CD8-positive, alpha-beta memory T cell (primary cell): ENCODE data around the gene COG2. TPM values are rescaled to one million over a fixed set of nuclear protein-coding genes. Genes with fewer than 3 reads are reported as not detected.

Experiments
- CTCF ChIA-PET: fragments of 350-600 bp; sonication (Branson Sonifier 250); formaldehyde crosslinking; loops from one replicate; lab custom pipeline; 2021; ENCODE audit warnings: antibody characterized with exemption; lab: Charles Lee
- POLR2A ChIA-PET: fragments of 350-600 bp; sonication (Branson Sonifier 250); formaldehyde crosslinking; loops from one replicate; lab custom pipeline; 2021; ENCODE audit warnings: antibody characterized with exemption; lab: Charles Lee
- DNase-seq, 5 donors: peaks; one replicate each; pipeline versions ENCODE4 v3.0.0 to v3.0.0-alpha.2; 2020 to 2022; ENCODE audit warnings: mixed read lengths in 1 of 5
- H3K27ac ChIP-seq: one replicate; pipeline ENCODE4 v1.7.0; 2013; ENCODE audit warnings: low read depth, mild to moderate bottlenecking, low read length, moderate library complexity
- H3K27me3 ChIP-seq: 2 replicates; pipeline ENCODE4 v1.7.0; 2013; ENCODE audit warnings: low read length, mild to moderate bottlenecking; ENCODE audit not compliant: insufficient read depth, poor library complexity, severe bottlenecking
- H3K36me3 ChIP-seq: 2 replicates; pipeline ENCODE4 v1.7.0; 2013; ENCODE audit warnings: mild to moderate bottlenecking, low read length, moderate library complexity; ENCODE audit not compliant: insufficient read depth
- H3K4me1 ChIP-seq: 2 replicates; pipeline ENCODE4 v1.7.0; 2013; ENCODE audit warnings: mild to moderate bottlenecking, low read length, moderate library complexity; ENCODE audit not compliant: insufficient read depth
- H3K4me3 ChIP-seq: 2 replicates; pipeline ENCODE4 v1.7.0; 2013; ENCODE audit warnings: mild to moderate bottlenecking, low read length
- H3K9me3 ChIP-seq: 2 replicates; pipeline ENCODE4 v1.7.0; 2013; ENCODE audit warnings: mild to moderate bottlenecking, low read length
- H3K27ac Mint-ChIP-seq, 8 donors: one replicate each; pipeline ENCODE4 v1.8.0; 2020 to 2021; ENCODE audit warnings: mixed read lengths in 8 of 8, mild to moderate bottlenecking in 6 of 8, inconsistent platforms in 3 of 8, moderate library complexity in 3 of 8
- H3K27me3 Mint-ChIP-seq, 2 donors: one replicate each; pipeline ENCODE4 v1.8.0; 2020 to 2021; ENCODE audit warnings: mixed read lengths in 2 of 2, mild to moderate bottlenecking in 1 of 2, moderate library complexity in 1 of 2
- H3K36me3 Mint-ChIP-seq, 3 donors: one replicate each; pipeline ENCODE4 v1.8.0; 2020 to 2021; ENCODE audit warnings: mixed read lengths in 3 of 3, inconsistent platforms in 1 of 3, mild to moderate bottlenecking in 1 of 3
- H3K4me1 Mint-ChIP-seq, 3 donors: one replicate each; pipeline ENCODE4 v1.8.0; 2020 to 2021; ENCODE audit warnings: mixed read lengths in 3 of 3, inconsistent platforms in 1 of 3, mild to moderate bottlenecking in 1 of 3
- H3K4me3 Mint-ChIP-seq, 7 donors: one replicate each; pipeline ENCODE4 v1.8.0; 2020 to 2021; ENCODE audit warnings: mixed read lengths in 7 of 7, mild to moderate bottlenecking in 6 of 7, moderate library complexity in 4 of 7, inconsistent platforms in 2 of 7
- H3K9me3 Mint-ChIP-seq, 5 donors: one replicate each; pipeline ENCODE4 v1.8.0; 2020 to 2022; ENCODE audit warnings: mixed read lengths in 5 of 5, mild to moderate bottlenecking in 3 of 5, moderate library complexity in 2 of 5, inconsistent platforms in 1 of 5
- polyA plus RNA-seq: library from polyadenylated mRNA; unstranded; fragments of 300-500 nt; fragmentation: Illumina TruSeq; gene quantifications from one replicate; pipeline ENCODE4 v1.2.3, GENCODE V29; 2021
- total RNA-seq, 2 experiments: library from RNA; stranded (reverse); gene quantifications; one replicate each; pipeline ENCODE4 v1.2.3, GENCODE V29; 2021

Gene COG2
- total and polyA plus RNA-seq, 3 experiments from 2014 or later, result 35.0 to 47.5 (median 45.0) TPM

- ChIA-PET CTCF (no interaction called here), POLR2A (no interaction called here)
- no peaks in the 10 kb centered on the region for H3K36me3 Mint-ChIP-seq
- no peaks in the 10 kb centered on the region for H3K36me3 ChIP-seq
- H3K4me3 Mint-ChIP-seq, result no peak overlapping the region
- no peak overlapping the region for H3K27ac Mint-ChIP-seq
- DNase-seq, result no peak
- no peaks in the 10 kb centered on the region for H3K4me1 Mint-ChIP-seq
- peaks cover 9 to 29% of the 10 kb centered on the region in 2 donors for H3K27me3 Mint-ChIP-seq
- no peaks in the 10 kb centered on the region for H3K4me1 ChIP-seq
- H3K4me3 ChIP-seq, result no peak overlapping the region
- H3K27me3 ChIP-seq, result no peaks in the 10 kb centered on the region
- H3K27ac ChIP-seq, result no peak overlapping the region
- peaks cover 0 to 7% (median 0%) of the 10 kb centered on the region in 5 donors for H3K9me3 Mint-ChIP-seq
- no peaks in the 10 kb centered on the region for H3K9me3 ChIP-seq
Measured at GRCh38 chr1:230739564-230740290, 97.4 kb downstream of the COG2 start.

Other genes with a start within 250 kb of the COG2 start
- not detected for gene PGBD5, start 216.1 kb upstream of the COG2 start, total RNA-seq
- not detected for gene PGBD5, start 216.1 kb upstream of the COG2 start, polyA plus RNA-seq
- not detected for gene AGT, start 71.6 kb downstream of the COG2 start, total RNA-seq
- gene AGT, start 71.6 kb downstream of the COG2 start, polyA plus RNA-seq, result not detected
- gene CAPN9, start 104.9 kb downstream of the COG2 start, total RNA-seq, result not detected
- not detected for gene CAPN9, start 104.9 kb downstream of the COG2 start, polyA plus RNA-seq
- gene C1orf198, start 226.0 kb downstream of the COG2 start, total RNA-seq, result 1 to 10 TPM; 5.7 to 7.2 TPM
- 5.9 TPM for gene C1orf198, start 226.0 kb downstream of the COG2 start, polyA plus RNA-seq